Breast epithelium (tissue), 3 donors: ENCODE data around the gene ZNF576.

Experiments
- CTCF ChIP-seq, 3 donors: fragments of 450-650 bp; IDR thresholded peaks; one replicate each; pipeline ENCODE4 v1.5.1; 2016 to 2017; ENCODE audit warnings: antibody characterized with exemption in 3 of 3, mild to moderate bottlenecking in 3 of 3, moderate library complexity in 3 of 3
- POLR2A ChIP-seq: fragments of 450-650 bp; IDR thresholded peaks from one replicate; pipeline ENCODE4 v1.6.1; 2016; ENCODE audit warnings: antibody characterized with exemption, mild to moderate bottlenecking, moderate library complexity
- POLR2AphosphoS5 ChIP-seq, 3 donors: sonication (generic); formaldehyde crosslinking; IDR thresholded peaks; one replicate each; pipeline ENCODE4 v1.6.1; 2017; ENCODE audit warnings: antibody characterized with exemption in 3 of 3

GRCh38 chr19:43552616-43553015 lies 43.8 kb upstream of the ZNF576 start:
- TF ChIP-seq POLR2A (no peak), CTCF (IDR thresholded peaks at IDR 0.05) (no peak), POLR2AphosphoS5 (IDR thresholded peaks at IDR 0.05) (no peak)
